ENCODE results near the gene WDR64.

GRCh38 chr1:241622669-241623068 lies 29.4 kb upstream of the WDR64 start:
- TF ChIP-seq, protein P1, sequence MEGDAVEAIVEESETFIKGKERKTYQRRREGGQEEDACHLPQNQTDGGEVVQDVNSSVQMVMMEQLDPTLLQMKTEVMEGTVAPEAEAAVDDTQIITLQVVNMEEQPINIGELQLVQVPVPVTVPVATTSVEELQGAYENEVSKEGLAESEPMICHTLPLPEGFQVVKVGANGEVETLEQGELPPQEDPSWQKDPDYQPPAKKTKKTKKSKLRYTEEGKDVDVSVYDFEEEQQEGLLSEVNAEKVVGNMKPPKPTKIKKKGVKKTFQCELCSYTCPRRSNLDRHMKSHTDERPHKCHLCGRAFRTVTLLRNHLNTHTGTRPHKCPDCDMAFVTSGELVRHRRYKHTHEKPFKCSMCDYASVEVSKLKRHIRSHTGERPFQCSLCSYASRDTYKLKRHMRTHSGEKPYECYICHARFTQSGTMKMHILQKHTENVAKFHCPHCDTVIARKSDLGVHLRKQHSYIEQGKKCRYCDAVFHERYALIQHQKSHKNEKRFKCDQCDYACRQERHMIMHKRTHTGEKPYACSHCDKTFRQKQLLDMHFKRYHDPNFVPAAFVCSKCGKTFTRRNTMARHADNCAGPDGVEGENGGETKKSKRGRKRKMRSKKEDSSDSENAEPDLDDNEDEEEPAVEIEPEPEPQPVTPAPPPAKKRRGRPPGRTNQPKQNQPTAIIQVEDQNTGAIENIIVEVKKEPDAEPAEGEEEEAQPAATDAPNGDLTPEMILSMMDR (IDR thresholded peaks at IDR 0.05), result no peak
- no peak for TF ChIP-seq POLR2A (IDR thresholded peaks at IDR 0.05)
